ENCODE measurements around the gene ARPIN. TPM values are rescaled to one million over a fixed set of nuclear protein-coding genes. Genes with fewer than 3 reads are reported as not detected.

Gene ARPIN
- total and polyA plus RNA-seq, 9 of the 15 experiments (the other 6 are each of a cell fraction or from before 2014, with no cell fraction given) = not detected

DNA sequence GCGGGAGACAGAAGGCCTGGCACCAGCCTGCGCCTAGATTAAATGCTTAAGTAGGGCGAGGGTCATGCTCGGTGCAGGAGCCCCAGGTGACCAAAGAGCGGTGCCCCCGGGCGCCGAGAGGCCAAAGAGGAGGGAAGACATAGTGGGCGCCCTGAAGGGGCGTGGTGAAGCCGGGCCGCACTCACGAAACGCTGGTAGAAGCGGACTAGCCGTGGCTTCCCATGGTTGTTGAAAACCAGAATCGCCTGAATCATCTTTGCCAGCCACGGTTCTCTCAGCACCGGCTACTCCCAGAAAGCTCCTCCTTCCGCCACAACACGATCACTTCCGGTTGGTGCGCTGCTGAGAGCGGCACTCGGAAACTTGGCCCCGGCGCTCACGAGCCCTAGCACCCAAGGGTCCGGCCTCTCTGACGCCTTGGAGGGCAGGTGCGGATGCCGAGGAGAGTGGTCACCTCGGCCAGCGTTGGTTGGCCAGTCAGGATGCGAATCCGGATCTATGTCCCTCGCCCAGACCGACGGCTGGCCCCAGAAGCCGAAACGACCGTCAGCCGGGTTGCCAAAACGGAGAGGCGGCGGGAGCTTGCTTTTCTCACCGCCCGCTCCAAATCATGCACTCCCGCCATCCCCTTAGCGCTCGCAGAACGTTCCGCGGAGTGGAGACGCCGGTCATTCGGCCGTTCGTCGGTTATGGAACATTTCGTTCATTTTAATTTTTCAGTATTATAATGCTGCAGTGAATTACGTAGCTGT lies 18.9 kb downstream of the ARPIN start, which contains the start of gene AP3S2 (continued):
- TF ChIP-seq CXXC5 (CRISPR knock-in tag; IDR thresholded peaks at IDR 0.05) (peak; percentile 88), FOS (IDR thresholded peaks at IDR 0.05; ENCODE audit: extremely low read depth, insufficient read length) (no peak), POU5F1 (IDR thresholded peaks at IDR 0.05; ENCODE audit: borderline replicate concordance, low read depth, low read length, partially characterized antibody) (peak; percentile 66), POLR2A (conservative IDR thresholded peaks at IDR 0.05) (peak; percentile 89), KDM4B (IDR thresholded peaks at IDR 0.05; ENCODE audit: borderline replicate concordance in 2 of 2, low read depth in 1 of 2) (peak in 1 of 2 experiments; percentile 94; a peak in 2 of 4 replicates), SAP30 (IDR thresholded peaks at IDR 0.05; ENCODE audit: borderline replicate concordance, insufficient read depth, low read depth, low read length, poor library complexity, severe bottlenecking) (peak; percentile 38), DACH1 (IDR thresholded peaks at IDR 0.05; ENCODE audit: partially characterized antibody) (no peak), ESRRA (IDR thresholded peaks at IDR 0.05; ENCODE audit: borderline replicate concordance, low read depth) (peak; percentile 79; the same call in 1 of the 2 replicates), ZNF77 (CRISPR knock-in tag; IDR thresholded peaks at IDR 0.05) (no peak), ZNF224 (CRISPR knock-in tag; IDR thresholded peaks at IDR 0.05) (no peak), ZNF644 (tag; IDR thresholded peaks at IDR 0.05; ENCODE audit: low read depth) (no peak), NFE2 (IDR thresholded peaks at IDR 0.05; ENCODE audit: low read depth) (peak; percentile 66)
- TF ChIP-seq, protein P1, sequence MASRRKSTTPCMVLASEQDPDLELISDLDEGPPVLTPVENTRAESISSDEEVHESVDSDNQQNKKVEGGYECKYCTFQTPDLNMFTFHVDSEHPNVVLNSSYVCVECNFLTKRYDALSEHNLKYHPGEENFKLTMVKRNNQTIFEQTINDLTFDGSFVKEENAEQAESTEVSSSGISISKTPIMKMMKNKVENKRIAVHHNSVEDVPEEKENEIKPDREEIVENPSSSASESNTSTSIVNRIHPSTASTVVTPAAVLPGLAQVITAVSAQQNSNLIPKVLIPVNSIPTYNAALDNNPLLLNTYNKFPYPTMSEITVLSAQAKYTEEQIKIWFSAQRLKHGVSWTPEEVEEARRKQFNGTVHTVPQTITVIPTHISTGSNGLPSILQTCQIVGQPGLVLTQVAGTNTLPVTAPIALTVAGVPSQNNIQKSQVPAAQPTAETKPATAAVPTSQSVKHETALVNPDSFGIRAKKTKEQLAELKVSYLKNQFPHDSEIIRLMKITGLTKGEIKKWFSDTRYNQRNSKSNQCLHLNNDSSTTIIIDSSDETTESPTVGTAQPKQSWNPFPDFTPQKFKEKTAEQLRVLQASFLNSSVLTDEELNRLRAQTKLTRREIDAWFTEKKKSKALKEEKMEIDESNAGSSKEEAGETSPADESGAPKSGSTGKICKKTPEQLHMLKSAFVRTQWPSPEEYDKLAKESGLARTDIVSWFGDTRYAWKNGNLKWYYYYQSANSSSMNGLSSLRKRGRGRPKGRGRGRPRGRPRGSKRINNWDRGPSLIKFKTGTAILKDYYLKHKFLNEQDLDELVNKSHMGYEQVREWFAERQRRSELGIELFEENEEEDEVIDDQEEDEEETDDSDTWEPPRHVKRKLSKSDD (conservative IDR thresholded peaks at IDR 0.05; ENCODE audit: low read length) = no peak
- TF ChIP-seq, protein P2, sequence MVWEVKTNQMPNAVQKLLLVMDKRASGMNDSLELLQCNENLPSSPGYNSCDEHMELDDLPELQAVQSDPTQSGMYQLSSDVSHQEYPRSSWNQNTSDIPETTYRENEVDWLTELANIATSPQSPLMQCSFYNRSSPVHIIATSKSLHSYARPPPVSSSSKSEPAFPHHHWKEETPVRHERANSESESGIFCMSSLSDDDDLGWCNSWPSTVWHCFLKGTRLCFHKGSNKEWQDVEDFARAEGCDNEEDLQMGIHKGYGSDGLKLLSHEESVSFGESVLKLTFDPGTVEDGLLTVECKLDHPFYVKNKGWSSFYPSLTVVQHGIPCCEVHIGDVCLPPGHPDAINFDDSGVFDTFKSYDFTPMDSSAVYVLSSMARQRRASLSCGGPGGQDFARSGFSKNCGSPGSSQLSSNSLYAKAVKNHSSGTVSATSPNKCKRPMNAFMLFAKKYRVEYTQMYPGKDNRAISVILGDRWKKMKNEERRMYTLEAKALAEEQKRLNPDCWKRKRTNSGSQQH (CRISPR knock-in tag; IDR thresholded peaks at IDR 0.05) = no peak
